GM03348 (cell line): ENCODE results near the gene LTB4R2.
A peak's percentile ranks its signal among the peaks of the same experiment; 100 is the strongest.
"Not testable (repeated sequence)": the region's sequence is repeated elsewhere in the genome, so short reads cannot be mapped to it uniquely, and the experiment has no call there.

Experiments used
- DNase-seq: peaks from one replicate; pipeline ENCODE4 v3.0.0; 2012; ENCODE audit warnings: low spot score

The LTB4R2 gene

DNA sequence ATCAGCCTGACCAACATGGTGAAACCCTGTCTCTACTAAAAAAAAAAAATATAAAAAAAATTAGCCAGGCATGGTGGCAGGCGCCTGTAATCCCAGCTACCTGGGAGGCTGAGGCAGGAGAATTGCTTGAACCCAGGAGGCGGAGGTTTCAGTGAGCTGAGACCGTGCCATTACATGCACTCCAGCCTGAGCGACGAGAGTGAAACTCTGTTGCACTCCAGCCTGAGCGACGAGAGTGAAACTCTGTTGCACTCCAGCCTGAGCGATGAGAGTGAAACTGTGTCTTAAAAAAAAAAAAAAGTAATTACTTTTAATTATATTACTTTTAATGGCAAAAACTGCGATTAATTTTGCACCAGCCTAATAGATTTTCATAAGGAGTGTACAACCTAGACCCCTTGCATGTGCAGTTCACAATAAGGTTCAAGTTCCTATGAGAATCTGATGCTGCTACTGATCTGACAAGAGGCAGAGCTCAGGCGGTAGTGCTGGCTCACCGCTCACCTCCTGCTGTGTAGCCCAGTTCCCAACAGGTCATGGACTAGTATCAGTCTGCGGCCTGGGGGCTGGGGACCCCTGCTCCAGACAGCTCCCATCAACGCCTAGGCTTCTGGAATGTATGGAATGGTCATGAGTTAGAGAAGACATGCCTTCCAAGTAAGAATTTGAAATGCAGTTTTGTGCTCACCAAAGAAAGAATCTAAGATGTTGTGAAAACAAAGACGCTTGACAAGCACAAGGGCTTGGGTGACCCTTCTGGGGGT lies 11.5 kb downstream of the LTB4R2 start:
- DNase-seq = no peak

DNA sequence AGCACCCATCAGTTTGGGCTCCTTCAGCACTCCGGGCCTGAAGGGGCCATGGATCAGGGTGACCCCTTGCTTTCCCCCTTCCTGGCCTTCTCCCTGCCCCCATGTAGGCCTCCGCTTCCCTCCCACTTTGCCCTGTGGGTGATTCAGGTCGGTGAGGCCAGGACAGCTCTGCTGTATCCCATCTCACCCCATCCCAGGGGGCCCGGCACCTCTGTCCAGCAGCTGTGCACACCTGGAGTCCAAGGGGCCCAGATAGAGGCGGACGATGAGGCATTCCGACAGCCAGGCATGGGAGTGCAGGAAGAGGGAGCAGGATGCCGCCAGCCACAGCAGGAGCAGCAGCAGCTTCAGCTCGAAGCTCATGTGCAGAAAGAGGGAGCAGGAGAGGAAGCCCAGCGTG lies 12.7 kb downstream of the LTB4R2 start:
- DNase-seq = no peak

DNA sequence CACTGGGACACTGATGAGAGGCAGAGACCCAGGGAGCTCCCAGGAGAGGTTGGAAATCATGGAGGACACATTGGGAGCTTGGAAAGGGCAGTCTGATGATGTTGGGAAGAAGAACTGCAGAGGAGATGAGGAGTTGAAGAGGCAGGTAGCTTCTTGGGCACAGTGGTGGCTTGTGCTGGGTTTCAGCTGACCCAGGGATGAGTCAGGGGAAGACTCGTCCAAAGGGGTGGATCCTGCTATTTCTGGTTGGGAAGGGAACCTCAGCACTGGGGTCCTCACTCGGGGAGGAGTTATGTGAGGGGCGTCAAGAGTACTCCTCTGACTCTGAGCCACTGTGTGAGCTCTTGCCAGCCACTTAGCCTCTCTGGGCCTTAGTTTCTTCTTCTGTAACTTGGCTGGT lies 13.4 kb downstream of the LTB4R2 start:
- no peak for DNase-seq

DNA sequence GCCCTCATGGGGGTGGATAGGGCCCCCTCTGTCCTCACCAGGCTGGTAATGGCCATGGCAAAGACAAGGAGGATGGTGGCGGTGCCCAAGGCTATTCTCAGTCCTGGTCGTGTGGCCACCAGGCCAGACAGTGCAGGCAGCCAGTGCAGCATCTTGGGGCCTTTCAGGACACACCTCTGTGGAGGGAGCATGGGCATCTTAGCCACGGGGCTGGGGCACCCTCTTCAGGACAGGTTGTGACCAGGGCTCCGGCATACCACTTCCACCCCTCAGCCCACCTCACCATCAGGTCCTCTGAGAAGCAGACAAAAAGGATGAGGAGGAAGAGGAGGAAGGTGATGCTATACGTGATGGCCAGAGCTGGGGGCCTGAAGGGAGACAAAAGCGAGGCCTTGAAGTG lies 14.1 kb downstream of the LTB4R2 start:
- no peak for DNase-seq

DNA sequence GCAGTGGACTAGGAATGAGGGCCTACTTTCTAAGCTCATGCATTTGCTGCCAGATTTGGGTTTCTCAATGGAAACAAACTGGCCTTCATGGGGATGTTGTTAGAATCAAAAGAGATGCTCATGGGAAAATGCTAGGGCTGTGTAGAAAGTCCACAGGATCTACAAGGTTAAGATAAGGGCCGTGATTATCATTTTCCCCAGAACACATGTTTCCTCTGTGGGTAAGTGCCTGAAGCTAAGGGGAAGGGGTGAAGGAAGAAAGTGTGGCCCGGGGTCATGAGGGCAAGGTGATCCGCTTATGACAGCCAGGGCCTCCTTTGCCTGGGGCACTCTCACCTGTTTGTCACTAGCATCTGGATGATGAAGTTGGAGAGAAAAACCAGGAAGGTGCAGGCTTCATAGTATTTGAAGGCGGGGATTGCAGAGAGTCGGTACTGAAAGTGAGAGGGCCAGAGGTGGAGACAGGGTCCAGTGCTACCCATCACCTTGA lies 15.1 kb downstream of the LTB4R2 start:
- no peak for DNase-seq

DNA sequence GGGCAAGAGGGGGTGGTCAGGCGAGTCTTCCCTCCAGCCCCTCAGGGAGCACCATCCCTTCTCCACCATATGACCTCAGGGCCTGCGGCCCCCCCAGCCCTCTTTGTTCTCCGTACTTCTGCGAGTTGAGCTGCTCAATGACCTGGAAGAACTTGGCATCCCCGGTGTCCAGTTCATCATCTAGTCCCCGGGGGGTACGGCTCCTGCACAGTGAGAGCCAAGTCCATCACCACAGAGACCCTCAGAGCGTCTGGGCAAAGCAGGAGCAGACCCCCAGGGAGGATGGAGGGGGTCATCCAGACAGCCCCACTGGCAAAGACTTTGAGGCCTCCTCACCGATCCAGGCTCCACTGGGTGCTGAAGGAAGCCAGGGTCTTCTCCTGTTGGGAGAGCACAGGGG lies 16.0 kb downstream of the LTB4R2 start:
- no peak for DNase-seq

DNA sequence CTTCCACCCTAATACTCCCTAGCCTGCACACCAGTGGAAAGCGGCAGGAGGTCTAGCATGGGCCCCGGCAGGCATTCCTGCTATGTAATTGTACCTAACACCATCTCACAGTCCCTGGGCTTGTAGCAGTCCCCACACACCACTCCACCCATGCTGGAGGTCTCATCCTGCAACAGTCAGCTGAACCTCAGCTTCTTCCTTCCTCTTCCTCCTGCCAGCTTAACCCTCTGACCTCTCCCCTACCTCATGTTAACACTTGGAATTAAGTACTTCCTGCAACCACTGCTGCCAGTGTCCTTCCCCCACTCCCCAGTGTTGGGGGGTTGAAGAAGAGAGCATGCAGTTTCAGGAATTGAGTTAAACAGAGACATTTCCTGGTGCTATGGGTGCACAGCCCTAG lies 17.4 kb downstream of the LTB4R2 start:
- DNase-seq = no peak

DNA sequence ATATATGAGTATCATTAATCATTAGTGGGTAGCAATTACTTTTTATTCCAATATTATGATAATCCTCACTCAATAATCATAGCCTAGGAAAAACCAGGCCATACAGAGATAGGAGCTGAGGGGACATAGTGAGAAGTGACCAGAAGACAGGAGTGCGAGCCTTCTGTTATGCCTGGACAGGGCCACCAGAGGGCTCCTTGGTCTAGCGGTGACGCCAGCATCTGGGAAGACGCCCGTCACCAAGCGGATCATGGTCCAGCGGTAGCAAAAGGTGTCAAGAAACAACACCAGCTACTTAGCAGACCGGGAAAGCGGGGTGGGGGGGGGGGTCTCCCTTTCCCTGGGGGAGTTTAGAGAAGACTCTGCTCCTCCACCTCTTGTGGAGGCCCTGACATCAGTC lies 18.0 kb downstream of the LTB4R2 start:
- not testable (repeated sequence) for DNase-seq

DNA sequence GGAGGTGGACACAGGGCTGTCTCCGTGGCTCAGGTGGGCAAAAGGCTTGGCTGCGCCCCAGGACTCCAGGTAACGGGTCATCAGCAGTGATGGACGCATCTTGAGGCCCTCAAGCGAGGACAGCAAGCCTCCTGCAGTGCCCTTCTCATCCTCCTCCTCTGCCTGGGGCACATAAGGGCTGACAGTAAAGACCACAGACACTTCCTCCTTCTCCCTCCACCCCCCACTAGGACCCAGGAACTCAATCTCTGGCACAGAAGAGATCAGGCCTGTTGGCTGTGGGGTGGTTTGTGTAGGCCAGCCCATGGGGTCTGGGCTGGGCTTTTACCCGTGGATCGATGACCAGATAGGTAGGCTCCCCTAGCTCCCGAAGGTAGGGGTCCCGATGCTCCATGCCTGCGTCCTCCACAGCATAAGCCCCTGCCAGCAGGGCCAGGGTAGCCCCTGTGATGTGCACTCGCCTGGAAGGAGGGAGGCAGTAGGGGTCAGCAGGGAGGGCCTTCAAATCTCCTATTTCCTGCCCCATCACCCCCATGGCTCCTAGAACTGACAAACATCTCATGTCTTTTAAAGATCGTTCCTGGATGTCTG lies 19.2 kb downstream of the LTB4R2 start:
- no peak for DNase-seq

DNA sequence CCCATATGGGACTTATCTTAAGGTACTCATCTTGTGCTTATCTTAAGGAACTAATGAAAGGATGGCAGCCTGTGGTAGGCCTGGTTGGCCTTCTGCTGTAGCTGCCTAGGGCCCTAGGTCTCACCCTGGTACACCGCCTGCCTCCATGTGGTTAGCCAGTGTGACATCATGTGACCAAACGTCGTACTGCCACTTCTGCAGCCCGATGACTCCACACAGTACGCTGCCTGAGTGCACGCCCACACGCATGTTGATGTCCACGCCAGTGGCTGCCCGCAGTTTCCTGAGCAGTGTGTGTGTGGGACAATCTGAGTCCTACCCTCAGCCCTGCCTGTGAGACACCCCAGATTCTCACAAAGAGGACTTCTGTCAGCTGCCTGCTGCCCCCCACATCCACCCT lies 19.8 kb downstream of the LTB4R2 start:
- DNase-seq = no peak

DNA sequence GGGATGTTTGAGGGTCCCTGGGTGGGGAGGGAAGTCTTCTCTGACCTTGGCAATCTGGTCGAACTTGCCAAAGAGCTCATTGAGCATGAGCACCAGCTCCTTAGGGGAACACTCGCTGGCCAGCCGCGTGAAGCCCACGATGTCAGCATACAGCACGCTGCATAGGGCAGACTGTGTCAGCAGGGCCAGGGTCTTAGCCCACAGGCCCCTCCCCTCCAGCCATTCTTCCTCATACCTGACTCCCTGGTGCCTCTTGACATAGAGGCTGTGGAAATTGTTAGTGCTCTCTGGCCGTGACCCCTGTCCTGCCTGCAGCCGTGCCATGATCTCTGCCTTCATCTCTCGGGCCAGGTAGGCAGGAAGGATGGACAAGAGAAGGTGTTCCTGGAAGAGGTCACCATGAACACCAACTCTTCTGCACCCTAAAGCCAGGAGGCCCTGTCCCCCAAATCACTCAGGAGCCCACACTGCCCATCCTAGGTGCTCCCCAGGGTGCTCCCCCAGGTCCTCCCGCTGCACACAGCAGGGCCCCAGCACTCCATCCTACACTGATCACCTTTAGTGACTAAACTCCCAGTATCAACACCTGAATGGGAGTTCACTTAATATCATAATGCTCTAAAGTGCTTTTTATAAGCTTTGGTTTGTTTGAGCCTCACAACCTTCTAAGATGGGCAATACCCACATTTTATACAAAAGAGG lies 21.2 kb downstream of the LTB4R2 start:
- DNase-seq = no peak

DNA sequence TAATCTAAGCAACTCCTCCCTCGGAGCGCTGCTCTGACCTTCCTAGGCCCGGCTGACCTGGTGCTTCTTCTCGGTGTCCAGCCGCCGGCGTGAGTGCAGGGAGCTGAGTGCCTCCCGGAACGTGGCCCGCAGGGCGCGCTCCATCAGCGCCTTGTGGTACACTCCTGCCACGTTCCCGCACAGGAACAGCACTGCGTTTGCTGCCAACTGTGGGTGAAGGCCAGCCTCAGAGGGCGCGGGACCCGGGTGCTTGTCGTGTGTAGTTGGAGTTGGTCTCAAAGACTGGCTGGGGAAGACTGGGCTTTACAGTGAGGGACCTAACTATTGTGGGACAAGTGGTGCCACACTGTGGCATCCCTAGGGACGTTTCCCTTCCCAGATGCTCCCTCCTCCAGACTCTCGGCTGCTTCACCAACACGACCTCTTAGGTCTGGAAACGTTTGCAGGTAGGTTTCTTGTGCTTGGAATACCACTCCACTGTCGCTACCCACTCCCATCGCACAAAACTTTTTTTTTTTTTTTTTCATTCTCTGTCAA lies 21.9 kb downstream of the LTB4R2 start:
- no peak for DNase-seq

DNA sequence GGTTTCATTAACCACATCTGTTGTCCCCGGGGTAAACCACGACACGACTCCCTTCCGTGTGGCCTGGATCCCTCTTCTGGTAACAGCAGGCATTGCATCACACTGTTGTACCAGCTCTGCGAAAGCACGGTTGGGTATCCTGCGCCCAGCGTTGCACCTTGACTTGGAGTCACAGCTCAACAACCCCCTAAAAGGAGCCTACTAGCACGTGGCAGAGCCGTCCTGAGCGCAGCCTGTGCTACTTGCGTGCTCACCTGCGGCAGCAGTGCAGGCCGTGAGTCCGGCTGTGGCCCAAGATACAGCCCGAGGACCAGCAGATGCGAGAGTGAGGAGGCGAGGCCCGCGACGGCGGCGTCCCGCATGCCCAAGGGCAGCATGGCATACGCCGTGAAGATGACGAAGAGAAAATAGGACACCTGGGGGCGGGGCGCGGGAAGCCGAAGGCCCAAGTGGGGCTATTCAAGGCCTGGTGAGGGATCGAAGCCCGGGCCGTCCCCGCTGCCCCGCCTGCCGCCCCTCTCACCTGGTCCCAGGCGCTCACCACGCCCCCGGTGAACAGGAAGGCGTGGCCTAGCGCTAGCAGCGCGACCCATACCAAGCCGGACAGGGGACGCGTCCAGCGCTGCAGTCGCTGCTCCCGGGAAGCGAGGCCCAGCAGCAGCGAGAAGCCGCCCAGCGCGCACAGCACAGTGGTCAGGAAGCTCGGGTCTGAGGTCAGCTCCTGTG lies 22.5 kb downstream of the LTB4R2 start:
- peak; percentile 87 for DNase-seq

DNA sequence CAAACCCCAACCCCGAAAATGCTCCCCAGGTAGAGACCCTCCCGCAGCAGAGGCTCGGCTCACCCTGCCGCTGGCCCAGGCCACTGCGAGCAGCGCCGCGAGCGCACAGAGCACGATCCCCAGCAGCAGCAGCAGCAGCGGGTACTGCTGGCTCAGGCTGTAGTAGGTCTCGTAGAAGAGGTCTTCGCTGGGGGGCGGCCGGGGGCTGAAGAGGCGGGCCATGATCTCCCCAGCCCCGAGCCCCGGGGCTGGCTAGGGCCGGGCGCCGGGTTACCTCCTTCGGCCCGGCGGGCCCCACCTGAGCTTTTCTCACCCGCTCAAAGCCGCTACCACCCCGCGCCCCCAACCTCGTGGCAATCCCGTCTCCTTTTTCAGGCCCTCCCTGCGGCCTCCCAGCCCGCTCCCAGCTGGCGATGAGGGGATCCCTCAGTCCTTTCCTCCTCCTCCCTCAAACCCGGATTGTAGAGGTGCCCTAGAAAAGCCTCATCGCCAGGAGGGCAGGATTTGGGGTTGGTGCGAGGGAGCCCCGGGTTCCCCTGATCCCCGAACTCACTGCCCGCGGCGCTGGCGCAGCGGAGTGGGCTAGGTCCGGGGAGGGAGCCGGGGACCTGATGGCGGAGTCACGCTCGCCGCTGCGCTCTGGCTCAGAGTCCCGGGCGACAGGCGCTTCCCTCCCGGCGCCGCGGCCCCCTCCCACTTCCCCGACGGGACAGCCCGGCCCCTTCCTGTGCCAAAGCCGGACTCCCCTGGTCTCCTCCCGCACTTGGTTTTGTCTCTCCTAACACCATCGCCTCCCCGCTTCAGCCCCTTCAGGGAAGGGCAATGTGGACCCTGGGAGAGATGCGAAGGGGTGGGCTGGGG lies 24.7 kb downstream of the LTB4R2 start, which contains the start of gene ADCY4:
Gene ADCY4, minus strand, starts transcription at position 641 of the 861 bp plus-strand sequence. Its CDS starts 419 bp downstream, at position 222.
- DNase-seq = no peak

DNA sequence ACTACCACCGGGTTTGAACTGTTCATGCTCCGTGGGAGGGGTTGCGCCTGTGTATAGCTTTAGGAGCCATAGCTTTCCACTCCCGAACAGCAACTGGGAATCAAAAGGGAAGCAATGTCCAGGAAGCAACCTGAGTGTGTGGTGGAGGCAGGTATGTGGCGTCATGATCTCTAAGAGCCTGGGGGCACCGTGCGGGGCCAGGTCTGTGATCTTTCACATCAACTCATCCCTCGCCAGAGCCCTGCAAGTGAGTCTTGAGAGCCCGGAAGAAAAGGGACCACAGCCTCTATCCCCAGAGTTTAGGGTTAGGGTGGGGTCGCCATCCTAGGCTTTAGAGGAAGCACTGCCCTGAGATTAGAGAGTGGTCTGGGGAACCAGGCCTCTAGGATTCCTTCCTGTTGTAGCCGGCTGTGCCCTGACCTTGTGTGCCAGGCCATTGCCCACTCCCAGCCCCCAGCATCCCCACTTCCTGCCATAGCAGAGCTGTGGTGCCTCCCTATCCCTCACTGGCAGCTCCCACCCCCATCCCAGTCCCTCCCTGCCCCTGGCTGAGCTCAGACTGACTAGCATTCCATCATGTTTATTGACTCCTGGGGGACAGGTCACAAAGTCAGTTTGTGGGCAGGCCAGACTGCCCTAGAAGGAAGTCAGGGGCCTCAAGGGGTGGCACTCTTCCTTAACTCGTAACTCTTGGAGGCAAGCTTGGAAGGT lies 25.7 kb downstream of the LTB4R2 start:
- DNase-seq = no peak

DNA sequence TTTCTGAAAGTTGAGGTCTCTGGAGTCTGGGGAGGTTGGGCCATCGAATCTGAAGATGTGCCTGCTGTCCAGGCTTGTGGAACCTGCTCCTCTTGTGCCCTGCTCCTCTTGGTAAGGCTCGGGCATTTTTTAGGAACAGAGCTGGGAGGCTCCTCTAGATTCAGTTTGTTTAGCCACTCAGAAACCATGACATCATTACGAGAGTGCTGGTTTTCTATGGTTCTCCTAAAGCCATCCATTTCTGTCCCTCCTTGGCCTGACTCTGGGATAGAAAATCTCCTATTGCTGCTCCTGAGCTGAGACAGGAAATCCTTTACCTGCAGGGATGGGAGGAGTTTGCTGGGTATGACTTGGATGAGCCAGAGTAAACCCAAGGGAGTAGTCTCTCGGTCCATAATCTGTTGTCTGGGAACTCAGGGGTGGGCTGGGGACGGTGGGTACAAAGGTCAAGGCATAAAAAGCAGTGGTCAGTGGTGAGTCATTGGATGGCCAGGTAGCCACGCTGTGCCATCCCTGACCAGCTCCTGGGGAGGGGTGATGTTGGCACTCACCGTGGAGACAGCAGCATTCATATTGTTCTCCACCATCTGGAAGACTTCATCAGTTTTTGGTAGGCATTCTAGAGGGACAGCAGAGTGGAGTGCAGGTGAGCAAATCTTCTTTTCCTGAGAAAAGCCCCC lies 27.3 kb downstream of the LTB4R2 start:
- DNase-seq = no peak

DNA sequence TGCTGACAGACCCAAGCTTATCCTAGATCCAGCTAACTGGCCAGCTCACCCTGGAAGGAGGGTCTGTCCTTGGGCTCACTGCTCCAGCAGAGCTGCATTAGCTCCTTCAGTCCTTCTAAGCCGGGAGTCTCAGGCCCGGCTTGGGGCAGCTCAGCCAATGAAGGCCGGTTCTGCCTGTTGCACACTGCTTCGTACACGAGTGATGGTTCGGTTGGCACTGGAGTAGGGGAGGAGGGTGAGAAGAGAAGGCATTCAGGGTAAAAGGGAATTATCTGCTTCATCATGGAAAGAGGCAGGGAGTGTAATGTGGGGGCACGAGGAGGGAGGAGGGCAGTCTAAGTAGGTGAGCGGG lies 27.9 kb downstream of the LTB4R2 start:
- no peak for DNase-seq

DNA sequence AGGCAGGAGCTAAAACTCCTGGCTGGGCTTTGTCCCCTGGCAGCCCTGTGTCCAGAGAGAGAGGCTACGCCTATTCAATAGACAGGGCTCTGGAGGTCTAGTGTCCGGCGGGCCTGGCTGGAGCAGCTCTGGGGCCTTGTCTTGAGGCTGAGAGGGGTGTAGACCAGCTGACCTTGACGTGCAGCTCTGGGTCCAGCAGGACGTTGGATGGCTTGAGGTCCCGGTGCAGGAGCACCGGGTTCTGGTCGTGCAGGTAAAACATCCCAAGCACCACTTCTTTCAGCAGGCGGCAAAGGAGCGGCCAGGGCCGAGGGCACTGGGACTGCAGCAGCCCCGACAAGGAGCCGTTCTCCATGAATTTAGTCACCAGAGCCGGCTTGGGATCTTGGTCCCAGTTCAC lies 28.9 kb downstream of the LTB4R2 start:
- no peak for DNase-seq

DNA sequence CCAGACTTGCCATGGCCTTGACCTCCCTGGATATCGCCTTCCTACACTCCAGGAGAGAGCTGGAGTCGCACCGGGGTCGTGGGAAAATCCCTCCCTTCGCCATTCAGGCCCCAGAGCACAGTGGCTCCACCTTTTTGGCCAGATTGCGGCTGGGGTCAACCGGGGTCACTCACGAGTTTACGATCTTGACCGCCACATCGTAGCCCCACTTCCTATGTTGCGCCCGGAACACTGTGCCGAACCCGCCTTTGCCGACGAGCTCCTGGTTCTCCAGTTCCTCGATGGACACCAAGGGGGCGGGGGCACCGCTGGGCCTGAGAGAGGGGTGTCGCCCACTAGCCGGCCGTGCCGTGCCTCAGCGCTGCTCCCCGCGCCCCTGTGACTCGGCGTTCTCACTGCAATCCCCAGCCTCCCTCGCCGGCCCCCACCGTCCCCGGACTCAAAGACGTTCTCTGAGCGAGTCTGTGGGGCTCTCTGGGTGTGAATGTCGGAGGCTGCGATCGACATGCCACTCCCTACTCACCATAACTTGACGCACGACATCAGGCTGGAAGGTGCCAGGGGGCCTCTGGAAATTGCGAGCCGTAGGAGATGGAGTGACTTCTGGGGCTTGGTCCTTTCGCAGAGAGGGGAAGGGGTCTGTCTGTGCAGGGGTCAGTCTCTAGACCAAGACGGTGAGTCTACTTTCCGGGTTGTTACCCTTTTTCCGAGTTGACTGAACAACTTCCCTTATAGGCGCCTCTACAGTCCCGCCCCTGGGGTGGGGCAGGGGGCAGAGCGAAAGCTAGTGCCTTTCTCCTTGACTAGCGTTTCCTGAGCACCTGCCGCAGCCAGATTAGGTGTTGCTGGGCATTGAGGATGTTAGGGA lies 29.6 kb downstream of the LTB4R2 start, which contains the start of gene RIPK3:
Gene RIPK3, minus strand, starts transcription at position 708 of the 868 bp plus-strand sequence. Its CDS starts 165 bp downstream, at position 543.
- DNase-seq = no peak
